ENCODE results near the gene CARD9.
"Not testable (repeated sequence)": the region's sequence is repeated elsewhere in the genome, so short reads cannot be mapped to it uniquely, and the experiment has no call there.

Gene CARD9

DNA sequence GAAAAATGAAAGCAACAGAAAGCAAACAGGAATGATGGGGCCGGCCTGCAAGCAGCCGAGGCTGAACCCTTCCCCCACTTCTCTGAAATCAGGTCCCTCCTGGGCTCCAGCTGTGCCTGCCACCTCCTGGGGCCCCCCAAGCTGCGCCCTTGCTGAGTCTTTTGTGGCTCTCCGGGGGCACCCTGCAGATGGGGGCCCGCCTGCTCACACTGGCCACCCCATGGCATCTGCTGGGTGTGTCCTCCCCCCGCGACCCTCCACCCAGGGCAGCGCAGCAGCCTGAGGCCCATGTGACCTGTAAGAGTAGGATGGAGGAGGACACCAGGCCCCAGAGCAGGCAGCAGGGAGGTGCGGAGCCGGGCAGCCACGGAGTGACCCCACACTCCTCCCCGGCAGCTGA, 40.4 kb downstream of the CARD9 start:
- DNase-seq: no peak

DNA sequence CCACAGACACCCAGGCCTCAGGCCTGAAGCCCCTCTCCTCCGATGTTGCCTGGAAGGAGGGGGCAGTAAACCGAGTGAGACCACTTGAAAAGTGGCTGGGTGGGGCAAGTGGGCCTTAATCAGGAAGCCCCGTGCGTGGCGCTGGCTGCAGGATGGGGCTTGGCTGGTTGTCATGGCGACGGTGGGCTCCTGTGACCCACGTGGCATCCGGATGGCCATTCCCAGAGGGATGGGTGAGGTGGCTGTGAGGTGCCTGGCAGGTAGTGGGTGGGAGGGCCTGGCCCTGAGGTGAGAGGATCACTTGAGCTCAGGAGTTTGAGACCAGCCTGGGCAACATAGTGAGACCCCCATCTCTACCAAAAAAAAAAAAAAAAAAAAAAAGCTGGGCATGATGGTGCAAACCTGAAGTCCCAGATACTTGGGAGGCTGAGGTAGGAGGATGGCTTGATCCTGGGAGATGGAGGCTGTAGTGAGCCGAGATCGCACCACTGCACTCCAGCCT, 40.9 kb downstream of the CARD9 start:
- no peak for DNase-seq

DNA sequence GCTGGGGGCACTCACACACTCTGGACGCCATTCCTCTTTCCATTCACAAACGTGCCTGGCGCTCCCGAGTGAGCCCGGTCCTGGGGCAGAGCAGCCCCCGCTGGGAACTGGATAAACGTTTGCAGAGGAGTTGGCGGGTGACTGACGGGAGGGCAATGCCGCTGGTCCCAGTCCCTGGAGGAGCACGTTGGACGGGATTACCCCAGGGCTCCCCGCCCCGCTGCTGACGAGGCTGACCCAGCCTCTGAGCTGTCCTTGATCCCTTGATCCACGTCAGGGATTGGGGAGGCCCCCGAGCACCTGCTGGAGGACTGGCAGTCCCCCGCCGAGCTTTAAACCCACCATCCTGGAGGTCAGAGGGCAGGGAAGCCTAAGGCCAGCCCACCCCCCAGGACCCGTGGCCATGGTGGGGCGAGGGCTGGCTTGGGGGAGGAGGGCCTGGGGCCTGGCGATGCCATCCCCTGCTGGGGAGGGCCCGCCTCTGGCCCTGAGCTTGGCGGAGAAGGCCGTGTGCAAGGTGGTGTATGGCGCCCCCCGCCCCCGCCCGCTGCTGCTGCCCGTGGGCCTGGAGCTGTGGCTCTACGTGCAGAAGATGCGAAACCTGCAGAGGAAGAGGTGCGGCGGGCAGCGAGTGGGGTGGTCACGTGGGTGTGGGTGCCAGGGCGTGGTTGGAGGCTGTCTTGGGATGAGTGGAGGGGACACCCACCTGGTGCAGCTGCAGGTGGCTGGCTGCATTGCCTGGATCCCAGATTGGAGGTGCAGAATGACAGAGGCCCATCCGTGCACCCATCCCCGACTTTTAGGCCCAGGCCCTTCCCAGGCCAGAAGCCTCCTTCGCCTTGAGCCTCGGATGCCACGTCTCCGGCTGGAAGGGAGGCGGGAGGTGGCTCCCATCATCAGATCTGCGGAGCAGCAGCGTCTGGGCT, 41.6 kb downstream of the CARD9 start:
- no peak for DNase-seq

DNA sequence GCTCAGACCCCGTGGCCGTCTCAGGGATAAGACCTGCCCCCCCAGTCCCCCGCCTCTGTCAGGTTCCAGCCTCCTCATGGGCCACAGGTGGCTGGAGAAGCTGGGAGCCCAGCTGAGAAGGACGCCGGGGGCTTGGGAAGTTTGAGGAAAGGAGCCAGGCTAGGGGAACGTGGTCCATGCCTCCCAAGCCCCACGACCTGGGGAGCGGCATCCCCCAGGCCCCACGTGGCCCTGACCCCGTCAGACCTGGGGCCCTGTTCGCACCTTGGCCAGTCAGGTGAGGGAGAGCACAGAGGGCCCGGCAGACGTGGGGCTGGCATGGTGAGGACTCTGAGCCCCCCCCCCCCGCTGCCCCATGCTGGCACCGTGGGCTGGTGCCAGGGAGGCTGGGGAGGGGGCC, 42.4 kb downstream of the CARD9 start:
- no peak for DNase-seq

DNA sequence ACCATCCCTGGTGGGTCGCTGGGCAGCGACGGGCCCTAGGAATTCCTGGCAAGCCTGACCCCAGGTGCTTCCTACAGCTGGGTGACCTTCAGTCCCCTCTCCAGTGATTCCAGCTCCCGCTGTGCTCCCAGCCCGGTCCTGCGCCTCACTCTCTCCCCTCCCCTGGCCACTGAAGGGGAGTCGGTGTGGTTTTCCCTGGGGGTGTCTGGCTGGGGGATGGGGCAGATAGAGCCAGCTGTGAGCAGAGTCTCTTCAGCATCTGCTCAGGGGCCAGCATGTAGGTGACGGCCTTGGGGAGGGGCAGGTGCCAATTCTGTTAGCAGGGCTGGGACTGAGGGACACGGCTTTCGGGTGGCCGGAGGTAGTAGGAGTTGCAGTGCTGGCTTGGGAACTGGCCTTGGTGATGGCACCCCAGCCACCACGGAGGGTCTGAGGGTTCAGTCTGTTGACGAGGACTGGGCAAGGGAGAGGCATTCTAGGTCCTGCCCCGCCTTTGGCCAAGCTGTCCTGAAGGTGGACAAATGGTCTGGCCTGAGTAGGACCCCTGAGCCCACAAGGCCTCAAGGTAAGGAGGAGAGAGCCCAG, 43.0 kb downstream of the CARD9 start:
- DNase-seq: no peak

DNA sequence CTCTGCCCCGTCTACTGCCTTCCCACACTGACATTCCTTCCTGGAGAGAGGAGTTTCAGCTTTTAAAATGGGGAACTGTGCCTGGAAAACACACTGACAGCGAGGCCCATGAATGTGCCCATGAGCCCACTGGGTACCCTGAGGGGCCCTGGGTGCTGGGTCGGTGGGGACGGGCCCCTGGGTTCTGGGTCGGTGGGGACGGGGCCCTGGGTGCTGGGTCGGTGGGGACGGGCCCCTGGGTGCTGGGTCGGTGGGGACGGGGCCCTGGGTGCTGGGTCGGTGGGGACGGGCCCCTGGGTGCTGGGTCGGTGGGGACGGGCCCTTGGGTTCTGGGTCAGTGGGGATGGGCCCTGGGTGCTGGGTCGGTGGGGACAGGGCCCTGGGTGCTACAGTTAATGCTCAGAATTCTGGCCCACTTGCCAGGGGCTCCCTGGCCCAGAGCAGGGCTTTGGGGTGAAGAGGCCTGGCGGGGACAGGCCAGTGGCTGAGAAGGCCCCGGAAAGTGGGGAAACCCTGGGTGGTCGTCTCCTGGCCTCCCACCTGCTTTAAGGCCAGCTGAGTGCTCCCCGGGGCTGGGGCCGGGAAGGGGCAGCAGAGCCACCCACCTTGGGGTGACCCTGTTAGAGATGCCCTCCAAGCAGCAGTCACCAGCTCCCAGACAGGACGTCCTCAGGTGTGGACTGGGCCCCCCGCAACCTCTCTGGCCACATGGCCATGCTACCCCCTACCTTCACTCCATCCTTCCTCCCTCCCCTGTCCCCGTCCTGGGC, 43.6 kb downstream of the CARD9 start:
- no peak for DNase-seq

DNA sequence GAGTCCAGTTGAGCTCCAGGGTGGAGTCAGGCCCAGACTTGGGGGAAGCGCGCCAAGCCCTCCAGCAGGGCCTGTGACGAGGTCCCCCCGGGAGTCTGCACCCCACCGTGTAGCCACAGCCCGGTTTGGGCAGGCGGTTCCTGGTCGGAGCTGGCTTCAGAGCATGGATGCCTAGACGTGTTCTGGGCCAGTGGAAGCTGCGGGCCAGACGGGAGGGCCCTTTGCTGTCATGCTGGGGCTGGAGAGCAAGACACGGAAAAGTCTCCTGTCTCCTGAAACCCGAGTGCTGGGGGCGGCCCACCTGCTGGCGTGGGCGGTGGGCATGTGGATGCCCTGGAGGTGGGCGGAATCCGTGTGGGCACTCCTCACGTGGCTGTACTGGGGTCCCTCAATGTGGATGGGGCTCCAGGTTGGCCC, 44.2 kb downstream of the CARD9 start:
- DNase-seq: no peak

DNA sequence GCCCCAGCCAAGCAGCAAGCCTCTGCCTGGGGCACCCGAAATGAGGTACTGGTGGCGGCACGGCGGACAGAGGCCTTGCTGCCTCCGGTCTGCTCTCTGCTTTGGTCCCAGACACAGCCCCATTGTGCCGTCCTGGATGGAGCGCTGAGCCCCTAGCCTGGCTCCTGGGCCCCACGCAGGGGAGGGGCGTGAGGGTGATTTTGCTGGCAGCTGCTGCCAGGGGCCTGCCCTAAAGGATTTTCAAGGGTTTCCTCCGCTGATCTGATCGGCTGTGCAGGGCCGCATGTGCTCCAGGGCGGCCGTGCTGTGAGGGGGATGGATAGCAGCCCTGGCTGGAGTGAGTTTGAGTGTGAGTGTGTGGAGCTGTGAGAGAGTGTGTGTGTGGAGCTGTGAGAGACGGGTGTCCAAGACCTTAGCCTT, 44.8 kb downstream of the CARD9 start:
- DNase-seq: no peak

DNA sequence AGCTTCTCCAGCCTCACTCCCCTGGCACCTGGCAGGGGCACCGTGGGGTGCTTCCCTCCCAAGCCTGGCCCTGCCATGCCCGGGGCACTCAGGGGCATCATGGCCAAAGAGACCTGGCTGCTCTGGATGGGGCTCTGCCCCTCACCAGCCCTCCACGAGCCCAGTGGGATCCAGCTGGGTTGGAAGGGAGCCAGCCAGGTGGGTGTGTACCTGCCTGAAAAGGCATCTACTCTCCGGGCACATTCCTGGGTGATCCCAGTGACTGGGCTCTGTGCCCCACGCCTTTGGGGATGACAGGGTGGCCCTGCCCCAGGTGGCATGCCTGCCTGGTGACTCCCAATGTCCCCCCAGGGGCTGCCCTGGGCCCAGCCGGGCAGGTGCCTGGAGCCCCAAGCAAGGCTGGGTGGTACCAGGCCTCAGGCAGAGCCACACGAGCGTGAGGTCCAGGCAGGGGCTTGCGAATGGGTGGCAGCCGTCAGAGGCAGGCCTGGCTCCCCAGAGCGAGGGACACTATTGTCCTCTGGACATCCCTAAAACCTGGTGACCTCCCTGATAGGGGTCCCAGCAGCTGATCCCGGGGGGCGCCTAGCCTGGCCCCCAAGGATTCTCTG, 45.4 kb downstream of the CARD9 start:
- DNase-seq: no peak

DNA sequence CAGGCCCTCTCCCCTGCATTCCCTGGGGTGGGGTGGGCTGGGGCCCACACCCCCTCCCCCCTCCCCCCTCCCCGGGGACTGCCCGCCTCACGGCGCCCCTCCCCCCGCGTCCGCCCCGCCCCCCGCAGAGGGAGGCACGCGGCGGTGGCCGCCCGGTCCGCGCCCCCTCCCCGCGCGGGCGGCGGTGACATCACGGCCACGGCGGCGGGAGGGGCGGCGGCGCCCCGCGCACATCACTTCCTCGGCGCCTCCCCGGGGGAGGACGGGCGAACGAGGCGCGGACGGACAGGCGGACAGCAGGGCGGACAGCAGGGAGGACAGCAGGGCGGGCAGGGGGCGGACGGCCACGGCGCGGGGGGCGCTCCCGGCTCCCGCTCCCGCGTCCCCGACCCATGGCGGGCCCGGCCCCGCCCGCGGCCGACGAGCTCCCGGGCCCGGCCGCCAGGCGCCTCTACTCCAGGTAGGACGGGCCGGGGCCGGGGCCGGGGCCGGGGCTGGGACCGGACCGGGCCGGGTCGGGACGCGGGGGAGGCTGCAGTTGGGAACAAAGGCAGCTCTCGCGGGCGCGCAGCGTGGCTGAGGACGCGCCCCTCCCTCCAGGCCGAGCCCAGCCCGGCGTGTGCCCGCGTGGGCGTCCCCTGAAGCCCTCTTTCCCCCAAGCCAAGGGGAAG, 46.0 kb downstream of the CARD9 start, which contains the start of gene GPSM1:
Gene GPSM1 (plus strand): TSS at position 236 of the 671 bp plus-strand sequence. CDS start 157 bp downstream, at position 393.
- DNase-seq: no peak

DNA sequence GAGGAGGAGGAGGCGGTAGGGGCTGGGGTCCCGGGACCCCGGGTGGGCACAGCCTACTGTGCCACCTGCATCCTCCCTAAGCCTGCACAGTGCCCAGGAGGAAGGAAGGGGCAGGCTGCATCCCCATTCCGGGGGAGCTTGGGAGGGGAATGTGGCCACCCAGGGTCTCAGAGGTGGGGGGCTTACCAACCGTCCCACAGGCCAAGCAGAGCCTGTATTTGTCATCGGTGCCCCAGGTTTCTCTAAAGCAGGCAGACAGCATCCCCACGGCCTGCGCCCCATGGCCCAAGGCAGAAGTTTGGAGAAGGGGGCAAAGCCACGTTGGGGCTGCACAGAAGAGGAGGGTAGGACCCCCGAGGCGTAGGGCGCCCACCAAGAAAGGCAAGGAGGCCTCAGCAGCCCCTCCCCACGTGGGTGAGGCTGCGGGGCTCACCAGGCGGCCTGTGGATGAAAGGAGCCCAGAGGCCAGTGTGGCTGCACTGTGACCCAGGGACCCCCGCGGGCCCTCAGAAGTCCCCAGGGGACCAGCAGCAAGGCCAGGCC, 46.6 kb downstream of the CARD9 start:
- no peak for DNase-seq

DNA sequence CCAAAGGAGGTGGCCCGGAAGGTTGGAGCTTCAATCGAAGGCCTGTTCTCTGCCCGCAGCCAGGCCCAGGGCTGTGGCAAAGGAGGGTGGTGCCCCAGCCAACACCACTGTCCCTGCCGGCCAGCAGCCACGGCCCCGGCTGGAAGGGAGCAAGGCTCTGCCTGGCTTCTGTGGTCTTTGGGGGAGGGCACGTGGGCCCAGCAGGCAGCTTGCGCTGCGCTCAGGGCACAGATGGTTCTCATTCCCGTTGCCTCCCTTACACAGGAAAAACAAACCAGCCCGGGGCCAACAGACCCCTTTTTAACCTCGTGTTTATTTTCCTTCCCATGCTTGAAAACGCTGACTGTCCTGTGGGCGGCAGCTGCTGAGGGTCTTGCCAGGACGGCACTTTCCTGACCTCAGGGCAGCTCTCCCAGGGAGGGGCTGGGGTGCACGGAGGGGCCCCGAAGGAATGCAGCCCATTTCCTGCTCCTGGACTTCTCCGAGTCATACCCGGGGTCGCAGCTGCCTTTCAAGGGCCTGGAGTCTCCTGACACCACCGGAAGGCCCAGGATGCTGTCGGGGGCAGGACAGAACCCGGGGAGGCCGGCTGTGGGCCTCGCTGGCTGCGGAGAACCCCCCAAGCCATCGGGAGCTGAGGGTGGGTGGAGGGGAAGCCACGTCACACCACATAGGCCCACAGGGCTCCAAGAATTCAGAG, 47.3 kb downstream of the CARD9 start:
- DNase-seq: no peak

DNA sequence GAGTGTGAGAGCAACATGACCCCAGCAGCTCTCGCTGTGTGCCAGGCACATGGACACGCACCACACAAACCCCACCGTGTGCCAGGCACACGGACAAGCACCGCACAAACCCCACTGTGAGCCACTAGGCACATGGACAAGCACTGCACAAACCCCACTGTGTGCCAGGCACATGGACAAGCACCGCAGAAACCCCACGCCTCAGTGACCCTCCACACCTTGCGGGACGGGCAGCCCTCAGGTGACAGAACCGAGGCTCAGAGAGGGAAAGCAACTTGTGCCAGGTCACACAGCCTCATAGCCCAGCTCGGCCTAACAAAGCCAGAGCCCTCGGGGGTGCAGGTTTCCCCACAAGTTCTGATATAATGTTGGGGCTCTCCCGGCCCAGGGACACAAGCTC, 48.1 kb downstream of the CARD9 start:
- no peak for DNase-seq

DNA sequence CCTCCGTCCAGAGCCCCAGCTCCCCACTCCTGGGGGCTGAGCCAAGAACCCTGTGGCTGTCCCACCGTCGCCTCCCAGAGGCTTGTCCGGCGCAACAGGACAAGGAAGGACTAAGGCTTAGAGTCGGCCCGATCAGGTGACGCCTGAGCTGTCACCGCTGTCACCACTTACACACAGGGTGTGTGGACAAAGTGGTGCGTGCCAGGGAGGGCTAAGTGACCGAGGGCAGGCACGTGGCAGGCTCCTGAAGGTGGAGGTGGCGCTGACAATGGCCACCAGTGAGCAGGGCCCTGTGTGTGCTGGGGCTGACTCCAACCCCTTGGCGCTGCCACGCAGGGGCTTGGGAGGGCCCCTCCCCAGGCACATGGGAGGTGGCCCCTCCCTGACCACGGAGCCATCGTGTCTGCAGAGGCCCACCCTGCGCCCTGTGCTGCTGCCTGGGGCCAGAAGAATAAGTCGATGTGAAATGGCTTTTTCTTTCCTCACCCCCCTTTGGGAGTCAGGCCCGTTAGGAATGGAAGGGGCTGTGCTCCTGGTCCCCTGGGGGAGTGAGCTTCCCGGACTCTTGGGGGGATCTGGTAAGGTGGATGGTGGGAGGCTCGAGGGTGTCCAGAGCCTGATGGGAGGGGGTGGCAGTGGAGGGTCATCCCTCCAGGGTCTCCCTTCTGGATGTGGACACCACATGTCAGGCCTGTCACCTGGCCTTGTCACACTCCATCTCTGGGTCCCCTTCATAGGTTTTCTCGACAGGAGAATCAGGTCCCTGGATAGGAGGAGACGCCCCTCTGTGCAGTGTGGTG, 48.8 kb downstream of the CARD9 start:
- no peak for DNase-seq

DNA sequence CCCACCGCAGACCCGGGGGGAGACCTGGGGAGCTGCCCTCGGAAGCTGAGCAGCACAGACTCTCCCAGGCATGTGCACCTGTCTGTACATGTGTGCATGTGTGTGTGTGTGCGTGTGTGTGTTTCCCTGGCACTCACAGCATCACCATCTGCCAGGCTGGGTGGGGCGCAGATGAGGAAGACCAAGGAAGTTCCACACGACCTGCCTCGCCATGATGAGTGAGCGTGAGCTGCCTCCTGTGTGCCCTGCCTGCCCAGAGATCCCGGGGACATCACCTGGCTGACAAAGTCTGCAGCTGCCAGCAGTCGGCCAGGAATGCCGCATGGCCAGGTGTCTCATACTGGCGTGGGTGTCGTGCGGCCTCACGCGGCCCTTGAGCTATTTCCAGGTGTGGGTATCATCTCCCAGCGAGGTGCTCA, 50.1 kb downstream of the CARD9 start:
- DNase-seq: no peak

DNA sequence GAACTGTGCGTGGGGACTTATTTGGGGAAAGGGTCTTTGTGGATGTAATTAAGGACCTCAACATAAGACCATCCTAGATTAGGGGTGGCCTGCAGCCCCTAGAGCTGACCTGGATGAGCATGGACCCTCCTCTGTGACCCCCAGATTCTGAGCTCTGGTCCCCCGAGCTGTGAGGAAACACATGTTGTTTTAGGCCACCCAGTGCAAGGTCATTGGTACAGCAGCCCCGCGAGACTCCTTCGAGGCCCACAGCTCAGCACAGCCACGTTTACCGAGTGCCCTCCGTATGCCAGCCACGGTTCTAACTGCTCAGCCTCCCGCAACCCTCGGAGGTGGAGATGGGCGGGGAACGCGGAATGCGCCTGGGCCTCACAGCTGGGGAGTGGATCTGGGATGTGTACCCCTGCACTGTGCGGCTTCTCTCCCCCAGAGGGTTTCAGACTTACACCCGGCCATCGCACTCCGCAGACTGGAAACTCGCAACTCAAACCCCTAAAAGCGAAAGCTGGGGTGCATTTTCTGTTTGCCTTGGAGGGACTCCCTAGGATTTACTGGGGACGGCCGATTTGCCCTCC, 50.6 kb downstream of the CARD9 start:
- no peak for DNase-seq

DNA sequence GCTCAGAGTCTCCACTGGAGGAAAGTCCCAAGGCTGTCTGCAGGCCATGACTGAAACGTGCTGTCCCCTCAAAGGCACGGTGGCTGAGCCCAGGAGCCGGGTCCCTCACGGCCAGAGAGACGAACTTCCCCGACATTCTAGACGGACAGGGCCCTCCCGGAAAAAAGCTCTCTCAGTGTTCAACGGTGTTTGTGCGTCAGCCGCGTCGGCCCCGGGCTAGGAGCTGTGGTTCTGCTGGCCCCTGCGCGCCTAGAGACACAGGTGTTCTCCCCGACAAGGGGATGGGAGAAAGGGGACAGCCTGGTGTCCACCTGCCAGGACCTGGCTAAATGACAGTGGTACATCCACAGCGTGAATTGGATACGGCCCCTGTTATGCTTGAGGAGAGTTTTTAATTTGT, 51.9 kb downstream of the CARD9 start:
- DNase-seq: no peak

DNA sequence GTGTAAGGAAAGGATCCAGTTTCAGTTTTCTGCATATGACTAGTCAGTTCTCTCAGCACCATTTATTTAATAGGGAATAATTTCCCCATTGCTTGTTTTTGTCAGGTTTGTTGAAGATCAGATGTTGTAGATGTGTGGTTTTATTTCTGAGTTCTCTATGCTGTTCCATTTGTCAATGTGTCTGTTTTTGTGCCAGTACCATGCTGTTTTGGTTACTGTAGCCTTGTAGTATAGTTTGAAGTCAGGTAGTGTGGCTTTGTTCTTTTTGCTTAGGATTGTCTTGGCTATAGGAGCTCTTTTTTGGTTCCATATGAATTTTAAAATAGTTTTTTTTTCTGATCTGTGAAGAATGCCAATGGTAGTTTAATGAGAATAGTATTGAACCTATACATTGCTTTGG, 52.5 kb downstream of the CARD9 start:
- DNase-seq: not testable (repeated sequence)

DNA sequence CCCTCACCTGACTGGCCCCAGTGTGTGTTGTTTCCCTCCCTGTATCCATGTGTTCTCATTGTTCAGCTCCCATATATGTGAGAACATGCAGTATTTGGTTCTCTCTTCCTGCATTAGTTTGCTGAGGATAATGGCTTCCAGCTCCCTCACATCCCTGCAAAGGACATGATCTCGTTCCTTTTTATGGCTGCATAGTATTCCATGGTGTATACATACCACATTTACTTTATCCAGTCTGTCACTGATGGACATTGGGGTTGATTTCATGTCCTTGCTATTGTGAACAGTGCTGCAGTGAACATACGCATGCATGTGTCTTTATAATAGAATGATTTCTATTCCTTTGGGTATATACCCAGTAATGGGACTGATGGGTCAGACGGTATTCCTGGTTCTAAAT, 53.5 kb downstream of the CARD9 start:
- DNase-seq: not testable (repeated sequence)

DNA sequence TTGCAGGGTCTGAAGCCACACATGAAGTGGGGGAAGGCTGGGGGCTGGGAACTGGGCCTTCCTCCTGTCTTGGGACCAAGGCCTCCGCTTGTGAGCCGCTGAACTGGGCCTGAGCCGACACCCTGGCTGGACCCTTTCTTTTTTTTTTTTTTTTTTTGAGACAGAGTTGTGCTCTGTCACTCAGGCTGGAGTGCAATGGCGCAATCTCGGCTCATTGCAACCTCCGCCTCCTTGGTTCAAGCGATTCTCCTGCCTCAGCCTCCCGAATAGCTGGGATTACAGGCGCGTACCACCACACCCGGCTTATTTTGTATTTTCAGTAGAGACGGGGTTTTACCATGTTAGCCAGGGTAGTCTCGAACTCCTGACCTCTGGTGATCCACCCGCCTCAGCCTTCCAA, 54.2 kb downstream of the CARD9 start:
- DNase-seq: not testable (repeated sequence)
